GM19328 (cell line): ENCODE measurements around the gene AGPAT3.

Source experiments
- ATAC-seq: cut with Tn5 transposase; IDR thresholded peaks from one replicate; pipeline ENCODE4 v1.9.1; 2021; ENCODE audit warnings: mild to moderate bottlenecking, moderate library complexity; ENCODE audit not compliant: unreplicated experiment

Gene AGPAT3

DNA sequence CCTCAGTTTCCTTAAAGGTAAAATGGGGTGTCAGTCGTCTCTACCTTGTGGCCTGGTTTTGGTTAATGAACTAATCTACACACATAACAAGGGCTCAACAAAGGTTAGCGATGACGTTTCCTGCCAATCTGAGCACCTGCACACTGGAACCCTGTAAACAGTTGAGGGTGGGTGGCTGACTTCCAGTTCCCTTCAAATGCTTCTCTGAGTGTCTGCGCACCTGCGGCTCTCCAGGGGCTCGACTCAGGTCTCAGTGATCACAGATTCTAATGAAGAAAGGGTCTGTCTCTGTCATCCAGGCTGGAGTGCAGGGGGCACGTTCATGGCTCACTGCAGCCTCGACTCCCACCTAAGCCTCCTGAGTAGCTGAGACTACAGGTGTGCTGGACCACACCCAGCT, 3.3 kb upstream of the AGPAT3 start:
- ATAC-seq = no peak

DNA sequence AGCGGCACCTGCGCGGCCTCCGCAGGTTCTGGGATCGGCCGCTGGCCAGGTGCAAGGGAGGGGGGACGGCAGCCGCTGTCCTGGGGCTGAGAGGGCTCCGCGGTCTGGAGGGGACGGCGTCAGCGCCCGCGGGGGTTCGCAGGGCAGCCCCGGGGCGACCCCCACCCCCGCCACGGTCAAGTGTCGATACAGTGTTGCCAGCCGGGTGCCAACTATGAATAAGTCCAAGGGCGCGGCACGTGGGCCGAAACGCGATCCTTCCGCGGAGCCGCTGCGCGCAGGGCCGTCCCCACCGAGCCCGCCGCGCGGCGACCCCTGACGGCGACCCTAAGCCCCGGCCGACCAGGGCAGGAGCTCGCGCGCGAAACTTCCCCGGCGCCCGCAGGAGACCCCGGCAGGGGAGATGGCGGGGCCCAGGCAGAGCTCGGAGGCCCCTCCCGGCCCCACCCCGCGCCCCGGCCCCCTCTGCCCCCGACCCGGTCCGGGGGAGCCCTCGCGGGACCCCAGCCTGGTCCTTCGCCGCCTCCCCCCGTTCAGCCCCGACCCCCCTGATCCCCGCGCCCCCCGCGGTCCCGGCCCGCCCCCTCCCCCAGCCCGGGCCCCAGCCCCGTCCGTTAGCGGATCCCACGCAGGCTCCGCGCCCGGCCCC, 586 bp upstream of the AGPAT3 start:
- no peak for ATAC-seq

DNA sequence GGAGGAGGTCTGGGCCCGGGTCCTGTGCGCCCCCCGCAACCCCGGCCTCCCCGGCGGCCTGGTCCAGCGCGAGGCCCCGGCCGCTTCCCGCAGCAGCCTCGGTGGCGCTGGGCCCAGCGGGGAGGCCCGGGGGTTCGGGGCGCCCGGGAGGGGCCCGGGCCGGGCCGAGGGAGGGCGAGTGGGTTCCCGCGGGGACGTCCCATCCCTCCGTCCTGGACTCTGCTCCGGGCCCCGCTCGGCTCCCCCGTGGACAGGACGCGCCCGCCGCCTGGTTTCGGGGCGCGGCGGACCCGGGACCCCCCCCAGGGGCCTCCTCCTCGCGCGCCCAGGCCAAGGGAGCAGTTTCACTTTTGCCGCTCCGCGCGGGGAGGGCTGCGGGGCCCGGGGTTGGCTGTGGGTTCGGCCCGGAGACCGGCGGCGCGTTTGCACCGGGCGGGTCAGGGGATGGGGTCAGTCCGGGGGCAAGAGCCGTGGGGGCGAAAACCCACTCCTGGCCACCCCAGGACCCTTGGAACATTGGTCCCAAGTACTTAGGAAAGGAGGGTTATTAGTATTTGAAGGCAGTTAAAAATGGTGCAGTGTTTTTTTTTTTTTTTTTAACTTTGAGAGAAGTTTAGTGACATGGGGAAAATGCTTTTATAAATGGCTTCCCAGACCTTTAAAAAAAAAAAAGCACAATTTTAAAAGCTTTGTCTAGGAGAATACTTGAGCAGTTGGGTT, 677 bp downstream of the AGPAT3 start:
- no peak for ATAC-seq

DNA sequence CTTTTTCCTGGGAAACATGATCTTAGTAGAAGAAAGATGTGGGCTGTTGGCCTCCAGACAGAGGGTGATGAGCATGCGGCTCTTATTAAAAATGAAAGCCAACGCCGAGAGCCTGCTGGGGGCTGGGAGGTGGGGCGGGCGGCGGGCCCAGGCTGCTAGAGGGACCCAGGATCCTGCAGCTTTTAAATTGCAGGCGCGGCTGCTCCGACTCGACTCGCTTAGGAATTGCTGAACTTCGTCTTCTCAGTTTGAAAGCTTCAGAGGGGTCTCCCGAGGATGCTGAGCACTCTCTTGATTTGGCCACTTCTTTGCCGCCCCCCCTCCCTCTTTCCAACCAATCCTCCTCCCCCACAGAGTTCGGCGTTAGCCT, 1.2 kb downstream of the AGPAT3 start:
- ATAC-seq = no peak

DNA sequence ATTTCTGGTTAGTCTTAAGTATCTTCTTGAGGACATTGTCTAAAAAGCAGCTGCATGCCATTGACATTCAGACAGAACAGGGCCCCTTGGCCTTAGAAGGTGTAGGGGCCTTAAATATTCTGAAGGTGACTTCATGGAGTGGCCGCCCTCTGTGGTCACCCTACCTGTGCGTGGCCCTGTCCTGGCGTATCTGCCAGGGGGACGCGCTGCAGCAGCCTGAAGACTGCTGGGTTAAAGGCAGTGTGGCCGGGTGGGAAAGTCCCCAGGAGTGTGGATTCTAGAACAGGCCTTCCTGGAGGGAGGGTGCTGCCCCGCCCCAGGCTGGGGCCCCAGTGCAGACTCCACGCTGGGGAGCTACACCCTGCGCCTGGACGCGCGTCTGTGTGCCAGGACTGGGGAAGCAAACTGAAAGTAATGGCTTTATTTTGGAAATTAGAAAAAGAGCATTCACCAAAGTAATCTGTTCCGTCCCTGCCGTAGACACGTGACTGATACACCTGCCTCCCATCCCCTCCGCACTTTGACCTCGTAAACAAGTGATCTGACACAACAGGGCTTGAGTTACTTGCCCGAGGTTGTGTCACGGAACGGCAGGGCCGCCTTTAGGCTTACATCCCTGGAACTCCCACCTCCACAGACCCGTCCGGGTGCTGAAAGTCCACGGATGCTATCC, 1.8 kb downstream of the AGPAT3 start:
- no peak for ATAC-seq

DNA sequence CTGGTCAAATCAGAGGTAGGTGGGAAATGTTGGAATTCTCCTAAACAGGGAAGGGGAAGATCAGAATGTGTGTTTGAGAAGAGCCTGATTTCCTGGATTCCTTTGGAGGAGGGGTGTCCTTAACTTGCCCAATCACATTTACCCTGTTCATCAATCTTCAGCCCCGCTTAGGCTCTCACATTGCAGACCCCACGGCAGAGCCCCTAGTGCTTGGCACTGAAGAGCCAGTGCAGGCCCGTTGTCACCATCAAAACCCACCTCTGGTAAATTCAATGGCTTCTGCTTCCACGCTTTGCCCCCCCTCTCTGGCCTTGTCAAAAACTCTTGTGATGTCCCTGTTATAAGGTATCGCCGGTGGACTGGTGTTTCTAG, 2.3 kb downstream of the AGPAT3 start:
- ATAC-seq = no peak

DNA sequence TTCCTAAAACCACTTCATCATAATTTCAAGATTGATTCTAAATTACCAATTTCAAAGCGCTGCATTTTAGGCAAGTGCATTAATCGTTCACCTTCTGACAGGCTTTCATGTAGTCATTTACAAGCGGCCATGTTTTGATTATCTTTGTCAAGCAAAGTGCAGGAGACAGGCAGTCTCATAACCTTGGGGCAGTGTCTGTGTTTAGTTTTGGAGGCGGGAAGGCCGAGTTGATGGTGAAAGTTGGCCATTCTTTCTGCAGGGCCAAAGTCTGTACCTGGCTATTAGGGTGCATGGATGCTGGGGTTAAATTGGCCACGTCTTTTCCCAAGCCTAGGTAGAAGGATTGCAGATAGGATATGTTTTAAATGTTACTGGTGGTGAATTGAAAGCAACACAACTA, 2.9 kb downstream of the AGPAT3 start:
- ATAC-seq = no peak

DNA sequence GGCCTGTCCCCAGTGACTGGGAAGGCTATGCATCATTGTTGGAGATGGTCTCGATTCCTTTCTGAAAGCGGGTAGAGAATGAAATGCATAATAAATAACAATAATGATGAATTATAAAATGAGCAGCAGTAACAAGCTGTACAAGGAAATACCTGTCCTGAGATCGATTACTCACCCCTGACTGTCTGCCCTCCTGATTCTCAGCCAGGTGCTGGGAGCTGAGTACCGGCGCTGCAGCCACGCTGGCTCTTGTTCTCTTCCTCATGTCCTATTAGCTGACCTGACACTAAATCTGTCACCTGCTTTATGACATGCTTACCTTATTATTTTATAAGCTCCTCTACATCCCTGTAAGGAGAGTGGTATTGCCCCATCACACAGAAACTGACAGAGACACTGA, 3.4 kb downstream of the AGPAT3 start:
- ATAC-seq = no peak

DNA sequence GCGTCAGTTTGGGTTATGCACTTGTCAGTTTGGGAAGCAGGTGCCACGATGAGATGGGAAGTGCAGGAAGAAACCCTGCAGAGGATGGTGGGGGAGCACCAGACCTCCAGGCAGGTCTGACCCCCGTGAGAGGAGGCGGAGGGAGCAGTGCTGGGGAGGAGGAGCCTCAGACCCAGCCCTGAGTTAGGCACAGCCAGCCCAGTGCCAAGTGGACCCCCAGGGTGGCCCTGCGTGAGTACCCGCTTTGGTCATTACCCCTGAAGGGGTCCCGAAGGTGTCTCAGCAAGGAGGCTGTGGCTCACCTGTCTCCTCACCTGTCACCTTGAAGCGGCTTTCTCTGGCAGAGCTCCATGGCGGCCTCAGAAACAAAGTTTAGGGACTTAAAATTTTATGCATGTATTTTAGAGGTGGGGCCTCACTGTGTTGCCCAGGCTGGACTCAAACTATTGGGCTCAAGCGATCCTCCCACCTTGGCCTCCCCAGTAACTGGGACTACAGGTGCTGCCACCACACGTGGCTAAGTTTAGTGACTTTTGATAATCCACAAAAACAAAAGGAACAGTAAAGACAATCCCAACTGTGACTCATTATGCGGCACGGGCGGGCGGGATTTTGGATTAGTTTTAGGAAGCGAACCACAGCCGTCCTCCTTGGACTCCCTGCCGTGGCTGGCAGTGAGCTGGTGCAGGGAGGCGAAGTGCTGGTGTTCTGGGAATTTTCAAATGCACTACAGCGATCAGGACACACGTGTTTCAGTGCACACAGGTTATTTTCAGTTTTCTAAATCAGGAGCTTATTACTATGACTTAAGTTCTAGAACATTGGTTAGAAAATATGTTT, 4.7 kb downstream of the AGPAT3 start:
- ATAC-seq = no peak

DNA sequence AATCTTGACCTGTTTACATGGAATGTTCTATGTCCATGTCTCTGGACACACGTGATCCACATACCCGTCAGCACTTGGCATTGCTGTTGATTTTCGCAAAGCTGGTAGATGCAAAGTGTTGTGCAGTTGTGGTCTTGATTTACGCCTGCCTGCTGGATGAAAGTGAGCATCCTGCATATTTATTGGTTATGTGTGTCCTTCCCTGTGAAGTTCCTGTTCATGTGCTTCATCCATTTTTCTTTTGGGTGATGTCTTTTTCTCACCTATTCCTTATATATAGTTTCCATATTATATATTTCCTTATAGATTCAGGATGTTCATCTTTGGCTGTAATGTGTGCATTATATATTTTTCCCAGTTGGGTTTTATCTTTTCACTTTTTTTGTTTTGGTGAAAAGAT, 6.5 kb downstream of the AGPAT3 start:
- no peak for ATAC-seq

DNA sequence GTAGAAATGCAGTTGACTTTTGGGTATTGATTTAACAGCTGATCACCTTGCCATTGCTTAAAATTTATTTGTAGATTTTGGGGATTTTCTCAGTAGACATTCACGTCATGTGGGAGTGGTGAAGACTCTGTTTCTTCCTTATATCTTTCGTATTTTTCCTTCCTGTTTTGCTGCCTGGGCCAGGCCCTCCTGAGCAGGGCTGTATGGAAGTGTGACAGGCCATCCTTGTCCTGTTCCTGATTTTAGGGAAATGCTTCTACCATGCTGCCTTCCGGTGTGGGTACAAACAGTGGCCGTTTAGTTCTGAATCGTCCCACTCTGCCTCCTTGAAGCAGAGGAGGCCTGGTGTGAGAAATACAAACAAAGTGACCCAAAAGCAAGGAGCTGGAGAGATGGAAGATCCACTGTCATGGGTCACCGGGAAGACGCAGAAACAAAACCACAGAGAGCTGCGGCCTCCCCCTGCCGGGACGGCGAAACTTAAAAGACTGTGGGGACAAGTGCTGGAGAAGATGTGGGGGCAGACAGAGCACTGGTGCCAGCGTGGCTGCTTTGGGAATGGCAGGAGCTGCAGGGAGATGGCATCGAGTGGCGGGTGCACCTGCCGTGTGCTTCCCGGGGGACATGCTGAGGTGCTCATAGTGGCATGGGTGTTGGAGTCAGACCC, 7.6 kb downstream of the AGPAT3 start:
- no peak for ATAC-seq

DNA sequence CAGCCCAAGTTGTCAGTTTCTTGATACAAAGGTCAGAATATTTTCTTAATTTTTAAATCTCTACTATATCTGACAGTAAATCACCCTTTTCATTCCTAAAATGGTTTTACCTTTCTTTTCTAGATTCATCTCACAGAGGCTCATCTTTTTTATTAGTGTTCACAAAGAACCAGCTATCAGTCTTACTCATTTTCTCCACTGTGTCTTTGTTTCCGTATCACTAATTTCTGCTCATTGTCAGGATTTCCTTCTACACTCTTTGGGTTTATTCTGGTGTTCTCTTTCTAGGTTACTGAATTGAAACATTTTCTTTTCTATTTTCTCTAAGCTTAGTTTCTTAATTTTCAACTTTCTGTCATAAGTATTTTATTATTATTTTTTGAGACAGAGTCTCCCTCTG, 8.7 kb downstream of the AGPAT3 start:
- no peak for ATAC-seq

DNA sequence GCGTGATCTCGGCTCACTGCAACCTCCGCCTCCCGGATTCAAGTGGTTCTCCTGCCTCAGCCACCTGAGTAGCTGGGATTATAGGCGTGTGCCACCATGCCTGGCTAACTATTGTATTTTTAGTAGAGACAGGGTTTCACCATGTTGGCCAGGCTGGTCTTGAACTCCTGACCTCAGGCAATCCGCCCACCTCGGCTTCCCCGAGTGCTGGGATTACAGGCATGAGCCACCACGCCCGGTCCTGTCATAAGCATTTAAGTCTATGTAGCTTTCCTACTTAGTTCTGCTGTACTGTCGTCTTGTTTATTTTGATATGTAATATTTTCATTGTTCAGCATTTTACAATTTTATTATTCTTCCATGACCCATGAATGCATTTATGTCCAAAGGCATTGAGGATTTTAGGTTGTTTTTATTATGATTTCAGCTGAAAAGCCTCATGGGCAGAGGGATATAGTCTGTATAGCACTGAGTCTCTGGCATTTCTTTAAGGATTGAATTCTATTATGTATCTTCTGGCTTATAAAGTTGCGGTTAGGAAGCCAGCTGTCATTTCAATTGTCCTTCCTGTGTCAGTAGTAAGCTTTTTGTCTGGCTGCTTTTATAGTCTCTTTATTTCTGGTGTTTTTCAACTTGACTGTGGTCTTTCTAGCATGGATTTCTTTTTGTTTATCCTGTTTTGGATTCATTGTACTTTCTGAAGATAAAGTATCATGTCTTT, 9.2 kb downstream of the AGPAT3 start:
- ATAC-seq = no peak

DNA sequence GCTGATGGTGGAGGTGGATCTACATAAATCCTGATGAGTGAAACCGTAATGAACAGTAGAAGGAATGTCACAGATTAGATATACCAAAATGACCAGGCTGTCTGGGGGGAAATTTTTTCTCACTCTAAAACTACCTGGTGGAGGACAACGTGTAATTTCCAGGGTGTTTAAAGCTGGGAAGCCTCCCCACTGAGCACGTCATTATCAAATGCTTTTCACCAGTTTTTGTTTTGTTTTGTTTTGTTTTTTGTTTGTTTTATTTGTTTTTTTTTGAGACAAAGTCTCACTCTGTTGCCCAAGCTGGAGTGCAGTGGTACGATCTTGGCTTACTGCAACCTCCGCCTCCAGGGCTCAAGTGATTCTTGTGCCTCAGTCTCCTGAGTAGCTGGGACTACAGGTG, 11.6 kb downstream of the AGPAT3 start:
- ATAC-seq = no peak

DNA sequence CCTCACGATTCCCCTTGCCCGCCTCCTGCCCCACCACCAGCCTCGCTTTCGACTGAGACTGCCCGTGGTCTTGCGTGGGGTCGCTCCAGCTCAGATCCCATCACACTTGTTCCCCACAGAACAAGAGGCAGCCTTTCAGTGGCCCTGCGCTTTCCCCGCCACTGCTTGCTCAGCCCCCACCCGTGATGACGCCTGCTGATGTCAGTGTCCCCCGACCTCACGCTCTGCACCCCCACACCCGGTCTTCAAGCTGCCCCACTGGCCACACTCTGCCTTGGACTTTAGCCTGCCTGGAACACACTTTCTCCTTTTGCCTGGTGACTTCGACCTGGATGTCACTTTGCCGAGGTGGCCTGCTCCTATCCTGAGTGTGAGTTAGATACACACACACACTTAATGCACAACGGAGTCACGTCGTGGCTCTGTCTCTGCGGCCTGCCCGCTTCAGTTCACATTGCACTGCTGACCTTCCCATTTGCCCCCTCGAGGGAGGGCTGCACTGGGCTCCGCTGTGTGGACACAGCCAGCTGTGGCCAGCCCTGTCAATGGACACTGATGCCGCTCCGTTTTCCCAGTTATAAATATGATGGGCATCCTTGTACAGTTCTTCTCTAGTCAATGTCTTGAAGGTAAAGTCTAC, 13.0 kb downstream of the AGPAT3 start:
- ATAC-seq = no peak

DNA sequence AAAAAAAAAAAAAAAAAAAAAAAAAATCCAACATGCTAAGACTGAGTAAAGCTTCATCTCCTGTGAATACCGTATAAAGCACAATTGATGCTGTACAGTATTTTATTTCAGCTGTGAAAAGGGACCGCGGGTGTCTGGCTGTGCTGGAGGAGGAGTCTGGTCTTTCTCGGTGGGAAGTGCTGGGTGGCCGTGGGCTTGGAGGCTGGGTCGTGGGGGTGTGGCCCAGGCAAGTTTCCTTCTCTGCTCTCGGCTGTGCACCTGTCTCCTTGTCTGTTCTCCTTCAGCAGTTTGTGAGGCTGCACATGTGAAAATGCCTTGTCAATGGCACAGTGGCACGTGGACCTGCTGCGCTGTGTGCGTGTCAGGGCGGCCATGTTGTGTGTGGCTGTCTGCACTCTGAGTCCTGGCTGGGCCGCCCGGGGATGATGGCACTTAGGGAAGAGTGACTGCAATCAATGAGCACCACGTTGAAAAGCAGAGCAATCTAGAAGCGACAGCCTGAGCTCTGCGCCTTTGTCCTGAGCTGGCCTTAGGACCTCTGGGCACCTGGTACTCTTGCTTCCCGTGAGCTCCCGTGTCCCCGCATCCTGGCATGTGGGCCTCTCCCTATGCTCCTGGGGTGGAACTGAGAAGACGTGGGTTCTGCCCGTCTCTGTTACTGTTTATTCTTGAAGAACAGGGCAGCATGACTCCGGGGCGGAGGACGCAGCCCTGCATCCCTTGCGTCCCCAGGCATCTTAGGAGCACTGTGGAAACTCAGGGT, 14.5 kb downstream of the AGPAT3 start:
- ATAC-seq = no peak

DNA sequence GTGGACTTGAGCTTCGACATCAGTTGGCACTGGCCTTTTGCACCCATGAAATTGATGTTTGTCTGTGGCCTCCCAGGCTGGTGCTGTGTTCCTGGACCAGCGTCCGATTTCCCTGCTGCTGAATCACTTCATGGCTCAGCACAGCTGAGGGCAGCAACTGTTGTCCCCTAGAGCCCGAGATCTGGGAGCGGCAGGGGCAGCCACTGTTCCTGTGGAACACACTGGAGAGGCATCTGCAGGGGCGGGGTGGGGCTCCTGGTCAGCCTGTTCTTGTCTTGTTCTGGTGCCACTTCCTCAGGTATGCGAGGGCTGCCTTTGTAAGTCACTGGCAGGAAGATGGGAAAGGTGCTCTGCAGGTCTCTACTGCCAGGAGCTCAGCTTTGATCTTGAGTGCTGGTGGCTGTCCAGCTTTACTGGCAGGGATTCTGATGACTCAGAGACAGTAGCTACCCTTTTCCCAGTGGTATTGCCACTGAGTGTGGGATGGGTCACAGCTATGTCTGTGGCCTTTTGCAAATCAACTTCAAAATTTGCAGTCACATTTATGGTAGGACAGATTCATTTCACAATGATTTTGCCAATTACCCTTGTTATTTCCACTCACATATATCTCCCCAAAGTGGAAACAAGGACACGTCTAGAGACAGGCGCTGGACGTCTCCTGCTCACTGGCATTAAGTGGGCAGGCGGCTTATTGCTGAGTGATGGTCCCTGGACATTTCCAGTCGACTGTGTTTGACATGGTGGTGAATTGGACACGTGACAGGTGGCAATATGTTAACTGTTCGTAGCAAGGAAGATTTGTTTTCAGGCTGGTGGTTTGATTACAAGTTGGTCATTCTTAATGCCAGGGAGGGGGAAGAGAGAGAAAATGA, 15.3 kb downstream of the AGPAT3 start:
- ATAC-seq = no peak

DNA sequence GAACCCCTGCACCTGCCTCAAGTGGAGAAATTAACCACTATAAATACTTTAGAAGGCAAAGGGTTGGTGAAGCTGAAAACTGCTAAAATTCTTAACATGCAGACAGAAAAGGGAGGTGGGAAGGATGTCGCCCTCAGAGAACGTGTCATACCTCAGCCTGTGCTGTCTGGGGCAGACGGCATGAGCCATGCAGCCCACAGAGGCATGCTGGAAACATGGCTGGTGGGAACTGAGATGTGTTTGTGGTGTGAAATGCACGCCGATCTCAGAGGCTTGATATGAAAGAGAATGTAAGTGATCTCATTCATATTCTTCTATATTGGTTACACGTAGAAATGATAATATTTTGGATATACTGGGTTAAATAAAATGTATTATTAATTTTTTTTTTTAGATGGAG, 16.3 kb downstream of the AGPAT3 start:
- no peak for ATAC-seq
